Transverse colon (tissue), 4 donors: ENCODE measurements around the gene AKAP7.

ENCODE experiments used
- CTCF ChIP-seq, 5 experiments: fragments of 200-600 bp in 3 of 5; fragments of 450-650 bp in 2 of 5; sonication (generic) in 3 of 5; IDR thresholded peaks; 1 replicate in 2 of 5; 2 replicates in 3 of 5; pipeline ENCODE4 v1.5.1; 2016 to 2017; ENCODE audit warnings: antibody characterized with exemption in 5 of 5, inconsistent platforms in 3 of 5, mild to moderate bottlenecking in 2 of 5, moderate library complexity in 1 of 5
- POLR2AphosphoS5 ChIP-seq, 3 donors: sonication (generic); formaldehyde crosslinking; IDR thresholded peaks; one replicate each; pipeline ENCODE4 v1.6.1; 2016; ENCODE audit warnings: antibody characterized with exemption in 3 of 3

DNA sequence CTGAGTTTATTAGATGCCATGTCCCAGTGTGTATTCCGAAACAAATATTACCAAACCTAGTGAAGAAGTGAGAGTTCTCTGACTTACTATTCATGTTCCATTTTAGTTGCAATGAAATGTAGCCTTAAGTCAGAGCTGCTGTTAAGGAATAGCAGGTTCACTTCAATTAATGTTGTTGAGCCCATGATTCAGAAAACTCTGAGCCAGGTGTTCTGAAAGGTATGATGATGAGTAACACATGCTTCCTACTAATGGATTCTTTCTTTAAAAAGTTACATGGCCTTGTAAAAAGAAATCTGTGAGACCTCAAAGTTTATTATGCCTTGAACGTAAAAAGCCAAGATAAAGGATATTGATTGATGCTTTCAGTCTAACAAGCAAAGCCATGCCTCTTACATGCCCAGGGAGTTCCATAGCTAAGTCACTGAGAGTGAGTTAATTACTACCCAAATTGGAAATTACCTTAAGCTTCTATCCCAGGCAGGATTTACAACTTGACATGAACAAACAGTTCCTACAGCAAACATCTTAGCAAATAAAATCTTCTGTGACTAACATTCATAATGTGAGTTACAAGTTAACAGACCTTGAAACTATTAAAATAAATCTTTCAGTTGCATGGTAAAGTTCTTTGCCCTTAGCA, 122.9 kb downstream of the AKAP7 start:
- TF ChIP-seq POLR2AphosphoS5 (IDR thresholded peaks at IDR 0.05) (no peak), CTCF (IDR thresholded peaks at IDR 0.05) (no peak)
